GM10266 (cell line): ENCODE measurements around the gene PBX3.
A peak's percentile ranks its signal among the peaks of the same experiment; 100 is the strongest.

Experiments
- DNase-seq: peaks from one replicate; pipeline ENCODE4 v3.0.0; 2012; ENCODE audit errors: extremely low spot score
- CTCF ChIP-seq: IDR thresholded peaks from 2 replicates; pipeline ENCODE4 v1.5.1; 2012; ENCODE audit warnings: mild to moderate bottlenecking, low read depth; ENCODE audit not compliant: control insufficient read depth, insufficient read depth; ENCODE audit errors: missing control alignments

Gene PBX3

GRCh38 chr9:125815568-125815967, 68.4 kb downstream of the PBX3 start:
- TF ChIP-seq CTCF, result no peak

GRCh38 chr9:125816321-125816720, 69.1 kb downstream of the PBX3 start:
- TF ChIP-seq CTCF, result no peak
- no peak for DNase-seq

More at GRCh38 chr9:125815568-125815967, 68.4 kb downstream of the PBX3 start:
- DNase-seq, result no peak

GRCh38 chr9:125820100-125820804, 73.1 kb downstream of the PBX3 start:
- TF ChIP-seq CTCF, result no peak
- DNase-seq, result no peak

- no peak for TF ChIP-seq CTCF
- no peak for DNase-seq
Measured at GRCh38 chr9:125821078-125821477, 73.9 kb downstream of the PBX3 start.

- no peak for TF ChIP-seq CTCF
- no peak for DNase-seq
Measured at GRCh38 chr9:125822160-125822559, 75.0 kb downstream of the PBX3 start.

GRCh38 chr9:125822902-125823301, 75.7 kb downstream of the PBX3 start:
- DNase-seq, result no peak

GRCh38 chr9:125823874-125824406, 76.8 kb downstream of the PBX3 start:
- peak; percentile 14 for DNase-seq

More at GRCh38 chr9:125822902-125823301, 75.7 kb downstream of the PBX3 start:
- no peak for TF ChIP-seq CTCF
